ENCODE results near the gene DNASE2.
A peak's percentile ranks its signal among the peaks of the same experiment; 100 is the strongest.

DNA sequence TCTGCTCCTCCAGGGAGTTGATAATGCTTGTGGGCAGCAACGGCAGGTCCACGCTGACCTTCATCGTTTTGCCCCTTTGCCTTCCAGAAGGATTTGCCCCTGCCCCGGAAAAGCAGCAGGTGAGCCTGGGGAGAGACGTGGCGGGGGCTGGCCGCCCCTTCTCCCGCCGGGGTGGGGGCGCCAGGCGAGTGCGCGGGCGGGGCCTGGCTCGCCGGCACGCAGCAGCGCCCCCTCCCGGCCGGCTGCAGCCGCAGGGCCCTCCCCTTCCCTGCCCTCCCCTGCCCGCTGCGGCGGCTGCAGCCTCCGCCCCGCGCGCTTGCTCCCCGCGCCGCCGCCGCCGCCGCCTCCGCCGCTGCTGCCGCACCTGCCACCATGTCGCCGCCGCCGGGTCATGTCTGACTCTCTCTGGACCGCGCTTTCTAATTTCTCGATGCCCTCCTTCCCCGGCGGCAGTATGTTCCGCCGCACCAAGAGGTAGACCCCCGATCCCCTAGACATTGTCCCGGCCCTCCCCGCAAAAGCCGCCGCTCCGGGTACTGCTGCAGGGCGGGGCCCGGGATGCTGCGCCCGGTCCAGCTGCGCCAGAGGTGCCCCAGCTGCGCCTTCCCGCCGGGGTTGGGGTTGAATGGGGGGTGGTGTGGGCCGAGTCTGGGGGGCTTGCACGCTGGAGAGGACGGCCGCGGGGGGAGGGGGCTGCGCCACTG lies 42.9 kb downstream of the DNASE2 start, which contains the start of gene MAST1:
- TF ChIP-seq, protein P1, sequence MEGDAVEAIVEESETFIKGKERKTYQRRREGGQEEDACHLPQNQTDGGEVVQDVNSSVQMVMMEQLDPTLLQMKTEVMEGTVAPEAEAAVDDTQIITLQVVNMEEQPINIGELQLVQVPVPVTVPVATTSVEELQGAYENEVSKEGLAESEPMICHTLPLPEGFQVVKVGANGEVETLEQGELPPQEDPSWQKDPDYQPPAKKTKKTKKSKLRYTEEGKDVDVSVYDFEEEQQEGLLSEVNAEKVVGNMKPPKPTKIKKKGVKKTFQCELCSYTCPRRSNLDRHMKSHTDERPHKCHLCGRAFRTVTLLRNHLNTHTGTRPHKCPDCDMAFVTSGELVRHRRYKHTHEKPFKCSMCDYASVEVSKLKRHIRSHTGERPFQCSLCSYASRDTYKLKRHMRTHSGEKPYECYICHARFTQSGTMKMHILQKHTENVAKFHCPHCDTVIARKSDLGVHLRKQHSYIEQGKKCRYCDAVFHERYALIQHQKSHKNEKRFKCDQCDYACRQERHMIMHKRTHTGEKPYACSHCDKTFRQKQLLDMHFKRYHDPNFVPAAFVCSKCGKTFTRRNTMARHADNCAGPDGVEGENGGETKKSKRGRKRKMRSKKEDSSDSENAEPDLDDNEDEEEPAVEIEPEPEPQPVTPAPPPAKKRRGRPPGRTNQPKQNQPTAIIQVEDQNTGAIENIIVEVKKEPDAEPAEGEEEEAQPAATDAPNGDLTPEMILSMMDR (optimal IDR thresholded peaks at IDR 0.05 in 1 of 3, IDR thresholded peaks at IDR 0.05 in 1 of 3, conservative IDR thresholded peaks at IDR 0.05 in 1 of 3; ENCODE audit: extremely low read depth in 1 of 3, insufficient read depth in 2 of 3, low read length in 3 of 3): peak in 2 of 3 experiments; percentile 45 to 75
- TF ChIP-seq EZH2 (IDR thresholded peaks at IDR 0.05; ENCODE audit: low read length): no peak
